Activated T-cell treated with anti-CD3 and anti-CD28 coated beads for 48 hours (primary cell): ENCODE data around the gene CALN1.
"Not testable (repeated sequence)": the region's sequence is repeated elsewhere in the genome, so short reads cannot be mapped to it uniquely, and the experiment has no call there.

Experiments used
- DNase-seq: peaks from one replicate; pipeline ENCODE4 v3.0.0-alpha.2; 2020; ENCODE audit warnings: low read depth

Gene CALN1

GRCh38 chr7:71740174-71740560, 672.0 kb downstream of the CALN1 start:
- no peak for DNase-seq

DNA sequence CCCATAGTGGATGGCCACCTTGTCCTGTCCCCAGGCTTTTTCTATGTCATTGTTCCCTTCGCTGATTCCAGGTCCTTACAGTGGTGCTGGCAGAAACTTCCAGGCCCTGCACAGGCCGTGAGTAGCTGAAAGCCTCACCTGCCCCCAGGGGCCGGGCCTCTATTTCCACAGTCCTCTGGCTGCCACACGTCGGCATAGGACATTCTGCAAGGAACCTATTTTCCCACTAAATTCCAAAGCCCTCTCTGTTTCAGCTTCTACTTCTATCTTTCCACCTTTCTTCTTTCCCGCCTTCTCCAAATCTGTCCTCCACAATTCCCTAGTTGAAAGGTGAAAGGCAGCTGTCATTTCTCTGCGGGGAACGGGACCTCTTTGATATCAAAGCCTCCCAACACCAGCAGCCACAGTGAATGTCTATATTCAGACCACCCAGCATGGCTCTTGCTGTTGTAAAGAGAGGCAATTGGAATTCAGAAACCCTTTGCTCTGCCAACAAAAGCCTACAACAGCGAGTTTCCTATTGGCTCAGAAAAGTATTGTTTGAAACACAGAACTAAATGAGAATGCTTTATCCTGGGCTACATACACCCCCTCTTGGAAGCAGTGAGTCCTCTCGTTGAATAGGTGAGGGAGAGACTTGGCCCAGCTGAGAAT, 672.5 kb downstream of the CALN1 start:
- no peak for DNase-seq

- DNase-seq = not testable (repeated sequence)
These were observed 674.1 kb downstream of the CALN1 start for GRCh38 chr7:71737931-71738540.

- DNase-seq = peak; percentile 12
These were observed 676.1 kb downstream of the CALN1 start for GRCh38 chr7:71735961-71736556.

DNA sequence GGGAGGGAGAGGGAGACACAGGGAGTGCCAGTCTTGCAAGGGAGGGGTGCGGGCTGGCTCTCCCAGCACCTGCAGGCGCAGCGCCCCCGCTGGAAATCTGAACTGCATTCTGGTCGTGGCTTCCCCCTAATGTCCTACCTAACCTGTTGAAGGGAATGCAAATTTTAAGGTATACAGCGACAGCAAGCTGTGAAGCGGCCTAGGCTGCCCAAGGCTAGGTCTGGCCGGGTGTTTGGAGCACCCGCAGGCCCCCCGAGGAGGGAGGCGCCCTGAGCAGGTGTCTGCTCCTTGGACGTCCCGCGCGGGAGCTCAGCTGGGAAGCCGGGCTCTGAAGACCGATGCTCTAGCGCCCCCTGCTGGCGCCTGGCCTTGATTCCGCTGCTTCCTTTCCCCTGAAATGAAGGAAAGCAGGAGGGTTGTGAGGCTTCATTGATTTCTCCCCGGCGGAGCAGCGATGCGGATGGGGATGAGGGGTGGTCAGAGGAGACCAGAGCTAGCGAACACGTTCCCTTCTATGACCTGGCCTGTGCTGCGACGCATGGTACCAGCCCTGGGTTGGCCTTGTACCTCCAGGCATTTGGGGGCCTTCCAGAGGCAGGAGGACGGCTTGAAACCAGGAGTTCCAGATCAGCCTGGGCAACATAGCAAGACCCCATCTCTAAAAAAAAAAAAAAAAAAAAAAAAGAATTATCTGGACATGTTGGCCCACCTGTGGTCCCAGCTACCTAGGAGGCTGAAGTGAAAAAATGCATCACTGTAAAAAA, 678.8 kb downstream of the CALN1 start:
- peak; percentile 67 for DNase-seq

- no peak for DNase-seq
These were observed 680.4 kb downstream of the CALN1 start for GRCh38 chr7:71731740-71732139.
